HepG2 (cell line): ENCODE data around the gene KATNA1. TPM values are rescaled to one million over a fixed set of nuclear protein-coding genes. Genes with fewer than 3 reads are reported as not detected.
A peak's percentile ranks its signal among the peaks of the same experiment; 100 is the strongest.

Experiments
- ATAC-seq: fragments of 200-7000 bp; cut with Tn5 transposase; 3 replicates; pipeline ENCODE4 v1.9.1; 2020; ENCODE audit warnings: mild to moderate bottlenecking, moderate library complexity
- BruUV-seq: library from RNA; stranded (reverse); fragments of 400-500 nt; replicated peaks from 2 replicates; lab custom pipeline; 2021; lab: Mats Ljungman, UMichigan
- CTCF ChIA-PET: fragments of 300-600 bp; formaldehyde crosslinking; extraction: SDS; loops from one replicate; lab custom pipeline; 2021; ENCODE audit warnings: low total read pairs, inconsistent platforms, low intra/inter-chr PET ratio; lab: Yijun Ruan, JAX
- POLR2A ChIA-PET: fragments of 350-600 bp; sonication (Branson Sonifier 250); formaldehyde crosslinking; loops from one replicate; lab custom pipeline; 2020; ENCODE audit warnings: antibody characterized with exemption, inconsistent platforms; lab: Yijun Ruan, JAX
- DNase-seq: peaks from one replicate; pipeline ENCODE4 v3.0.0-alpha.2; 2015; ENCODE audit warnings: low spot score
- FAIRE-seq: peaks from 3 replicates; lab custom pipeline; 2011; peaks lifted over from hg19 to GRCh38; lab: Jason Lieb, UNC
- H2AFZ ChIP-seq: one replicate; pipeline ENCODE4 v1.6.1; 2011; ENCODE audit warnings: low read length, inconsistent platforms
- H3K27ac ChIP-seq: fragments of 300-600 bp; 3 replicates; pipeline ENCODE4 v1.8.0; 2011; ENCODE audit warnings: mixed run types, mild to moderate bottlenecking, mixed read lengths, low read length, inconsistent platforms; ENCODE audit not compliant: insufficient read depth; ENCODE audit errors: extremely low read length
- H3K27me3 ChIP-seq, 2 experiments: fragments of 200-600 bp in 1 of 2; 2 replicates in 1 of 2; 3 replicates in 1 of 2; pipeline versions ENCODE4 v1.6.0 to v1.8.0; 2011; ENCODE audit warnings: low read length in 2 of 2, mild to moderate bottlenecking in 2 of 2, moderate library complexity in 2 of 2, inconsistent platforms in 1 of 2; ENCODE audit not compliant: insufficient read depth in 2 of 2, control insufficient read depth in 1 of 2
- H3K36me3 ChIP-seq, 2 experiments: fragments of 200-600 bp in 1 of 2; replicated peaks in 1 of 2; 2 replicates in 1 of 2; 3 replicates in 1 of 2; pipeline versions ENCODE4 v1.5.1 to v1.8.0; 2011; ENCODE audit warnings: low read length in 2 of 2, inconsistent platforms in 1 of 2; ENCODE audit not compliant: insufficient read depth in 2 of 2, control insufficient read depth in 1 of 2
- H3K4me1 ChIP-seq: 2 replicates; pipeline ENCODE4 v1.5.1; 2012; ENCODE audit warnings: low read length, inconsistent platforms; ENCODE audit not compliant: insufficient read depth
- H3K4me2 ChIP-seq: 2 replicates; pipeline ENCODE4 v1.6.0; 2011; ENCODE audit warnings: low read depth, low read length, inconsistent platforms
- H3K4me3 ChIP-seq, 3 experiments: fragments of 200-600 bp in 1 of 3; sonication (generic), shearing (Covaris generic) in 1 of 3; replicated peaks in 1 of 3; 2 replicates each; pipeline ENCODE4 v1.5.1; 2011 to 2016; ENCODE audit warnings: low read length in 3 of 3, inconsistent platforms in 2 of 3, low read depth in 2 of 3, mild to moderate bottlenecking in 2 of 3, control low read depth in 1 of 3, mixed read lengths in 1 of 3; ENCODE audit not compliant: insufficient read depth in 1 of 3
- H3K79me2 ChIP-seq: one replicate; pipeline ENCODE4 v1.6.1; 2011; ENCODE audit warnings: low read length, inconsistent platforms; ENCODE audit not compliant: insufficient read depth
- H3K9ac ChIP-seq: 2 replicates; pipeline ENCODE4 v1.6.0; 2011; ENCODE audit warnings: mild to moderate bottlenecking, low read depth, low read length, inconsistent platforms; ENCODE audit not compliant: insufficient read depth
- H3K9me3 ChIP-seq: 2 replicates; pipeline ENCODE4 v1.5.1; 2012; ENCODE audit warnings: mild to moderate bottlenecking, low read length
- H4K20me1 ChIP-seq: 2 replicates; pipeline ENCODE4 v1.6.0; 2011; ENCODE audit warnings: inconsistent platforms, mild to moderate bottlenecking, low read length, moderate library complexity; ENCODE audit not compliant: insufficient read depth
- MEIS2 ChIP-seq: sonication (generic); formaldehyde crosslinking; IDR thresholded peaks from 2 replicates; pipeline ENCODE4 v1.9.0; 2021; ENCODE audit warnings: mild to moderate bottlenecking, missing genetic modification reagents
- TP53 ChIP-seq: sonication (generic); formaldehyde crosslinking; conservative IDR thresholded peaks from 2 replicates; pipeline ENCODE4 v1.4.0; 2020; ENCODE audit warnings: missing genetic modification reagents
- ZNF720 ChIP-seq: sonication (generic); formaldehyde crosslinking; IDR thresholded peaks from 2 replicates; pipeline ENCODE4 v1.4.0; 2020; ENCODE audit warnings: missing genetic modification reagents
- ZNF792 ChIP-seq: IDR thresholded peaks from 2 replicates; pipeline ENCODE4 v1.6.1; 2016
- WGBS: methylation state at CpG from one replicate; pipeline ENCODE4 v1.1.6; 2017; ENCODE audit warnings: low lambda C conversion rate; 5-methylcytosine and 5-hydroxymethylcytosine counted together
- in situ Hi-C: cut with HindIII; loops from 2 replicates; pipeline ENCODE4 v1.10.0; 2017; ENCODE audit warnings: low pct_unique_long_range_greater_than_20kb; ENCODE audit not compliant: extremely low pct_ligation_motif_present
- intact Hi-C: fragments of 100-400 bp; cut with micrococcal nuclease; formaldehyde crosslinking; loops from one replicate; pipeline ENCODE4 v1.10.0; 2022; ENCODE audit not compliant: unreplicated experiment
- polyA plus RNA-seq, 8 experiments: library from polyadenylated mRNA; depleted of rRNA in 3 of 8; stranded (reverse) in 7 of 8; unstranded in 1 of 8; fragments of >200 nt; fragmentation: Illumina TruSeq in 4 of 8; extraction: Trizol in 4 of 8; gene quantifications; 2 replicates each; pipeline versions ENCODE4 v1.2.1 to v1.2.3, GENCODE V29; 2011 to 2016; ENCODE audit warnings: low read depth in 4 of 8, missing spikeins in 1 of 8, mixed read lengths in 1 of 8; ENCODE audit not compliant: insufficient read depth in 1 of 8
- total RNA-seq, 5 experiments: library from RNA; depleted of rRNA; stranded (reverse); fragments of >200 nt; fragmentation: Illumina TruSeq; extraction: Trizol; gene quantifications; 2 replicates each; pipeline ENCODE4 v1.2.3, GENCODE V29; 2016; ENCODE audit warnings: low read depth in 1 of 5
- TF ChIP-seq, protein P1 (sequence below): sonication (generic); formaldehyde crosslinking; IDR thresholded peaks from 2 replicates; pipeline ENCODE4 v1.4.0; 2020; ENCODE audit warnings: missing genetic modification reagents
- TF ChIP-seq, protein P2 (sequence below): sonication (generic); formaldehyde crosslinking; IDR thresholded peaks from 2 replicates; pipeline ENCODE4 v1.4.0; 2020; ENCODE audit warnings: missing genetic modification reagents
- TF ChIP-seq, protein P3 (sequence below): sonication (generic); formaldehyde crosslinking; IDR thresholded peaks from 2 replicates; pipeline ENCODE4 v1.9.0; 2021; ENCODE audit warnings: missing genetic modification reagents, borderline replicate concordance

Gene KATNA1
- total and polyA plus RNA-seq, 2 of the 13 experiments (the other 11 are each of a cell fraction or from before 2014, with no cell fraction given): 14.8 to 25.3 TPM

DNA sequence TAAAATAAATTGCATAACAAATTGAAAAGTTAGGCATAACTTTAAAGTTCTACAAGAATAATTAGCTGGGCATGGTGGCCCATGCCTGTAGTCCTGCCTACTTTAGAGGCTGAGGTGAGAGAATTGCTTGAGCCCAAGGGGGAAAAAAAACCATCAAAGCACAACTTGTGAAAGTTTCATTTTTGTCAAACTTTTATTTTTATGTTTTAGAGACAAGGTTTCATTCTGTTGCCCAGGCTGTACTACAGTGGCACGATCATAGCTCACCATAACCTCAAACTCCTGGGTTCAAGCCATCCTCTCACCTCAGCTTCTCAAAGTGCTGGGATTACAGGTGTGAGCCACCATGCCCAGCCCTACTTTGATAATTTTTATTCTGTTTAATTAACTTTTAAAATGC is 14.2 kb downstream of the KATNA1 start (continued):
- TF ChIP-seq, protein P1, sequence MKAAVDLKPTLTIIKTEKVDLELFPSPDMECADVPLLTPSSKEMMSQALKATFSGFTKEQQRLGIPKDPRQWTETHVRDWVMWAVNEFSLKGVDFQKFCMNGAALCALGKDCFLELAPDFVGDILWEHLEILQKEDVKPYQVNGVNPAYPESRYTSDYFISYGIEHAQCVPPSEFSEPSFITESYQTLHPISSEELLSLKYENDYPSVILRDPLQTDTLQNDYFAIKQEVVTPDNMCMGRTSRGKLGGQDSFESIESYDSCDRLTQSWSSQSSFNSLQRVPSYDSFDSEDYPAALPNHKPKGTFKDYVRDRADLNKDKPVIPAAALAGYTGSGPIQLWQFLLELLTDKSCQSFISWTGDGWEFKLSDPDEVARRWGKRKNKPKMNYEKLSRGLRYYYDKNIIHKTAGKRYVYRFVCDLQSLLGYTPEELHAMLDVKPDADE (CRISPR knock-in tag): no peak
- TF ChIP-seq ZNF720: no peak
- TF ChIP-seq, protein P2, sequence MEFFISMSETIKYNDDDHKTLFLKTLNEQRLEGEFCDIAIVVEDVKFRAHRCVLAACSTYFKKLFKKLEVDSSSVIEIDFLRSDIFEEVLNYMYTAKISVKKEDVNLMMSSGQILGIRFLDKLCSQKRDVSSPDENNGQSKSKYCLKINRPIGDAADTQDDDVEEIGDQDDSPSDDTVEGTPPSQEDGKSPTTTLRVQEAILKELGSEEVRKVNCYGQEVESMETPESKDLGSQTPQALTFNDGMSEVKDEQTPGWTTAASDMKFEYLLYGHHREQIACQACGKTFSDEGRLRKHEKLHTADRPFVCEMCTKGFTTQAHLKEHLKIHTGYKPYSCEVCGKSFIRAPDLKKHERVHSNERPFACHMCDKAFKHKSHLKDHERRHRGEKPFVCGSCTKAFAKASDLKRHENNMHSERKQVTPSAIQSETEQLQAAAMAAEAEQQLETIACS (CRISPR knock-in tag): no peak
- TF ChIP-seq, all 625 proteins: peak for 0

DNA sequence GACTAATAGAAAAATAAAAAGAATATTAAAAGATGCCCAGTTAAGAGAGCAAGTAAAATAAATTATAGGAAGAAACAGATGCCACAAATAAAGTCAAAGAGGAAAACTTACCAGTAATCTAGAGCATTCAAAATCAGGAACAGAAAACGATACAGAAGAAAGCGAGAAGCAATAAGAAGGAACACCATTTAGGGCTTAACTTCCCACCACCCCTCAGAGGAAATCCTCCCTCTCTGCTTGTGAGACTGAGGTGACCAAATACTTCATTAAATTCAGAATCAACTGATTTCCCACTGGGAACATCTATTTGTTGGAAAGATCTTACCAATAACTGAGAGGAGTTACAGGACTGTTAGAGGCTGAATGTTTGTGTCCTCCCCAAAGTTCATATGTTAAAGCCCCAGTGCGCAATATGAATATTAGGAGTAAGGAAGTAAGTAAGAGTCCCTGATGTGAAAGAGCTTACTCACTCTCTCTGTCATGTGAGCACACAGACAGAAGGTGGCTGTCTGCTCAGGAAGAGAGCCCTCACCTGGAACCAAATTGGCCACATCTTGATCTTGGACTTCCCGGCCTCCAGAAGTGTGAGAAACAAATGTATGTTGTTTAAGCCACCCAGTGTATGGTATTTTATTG is 19.5 kb downstream of the KATNA1 start:
- H3K27me3 ChIP-seq: no peaks in the 10 kb centered on the region
- no peaks in the 10 kb centered on the region for H3K79me2 ChIP-seq
- H3K27ac ChIP-seq: no peak overlapping the region
- BruUV-seq: TSS peak; percentile 21
- H3K9ac ChIP-seq: no peak overlapping the region
- H3K9me3 ChIP-seq: no peaks in the 10 kb centered on the region
- POLR2A ChIA-PET: no interaction called here
- CTCF ChIA-PET: no interaction called here
- 97% methylated on average over 4 of the region's 4 CpGs for WGBS
- DNase-seq: no peak
- H4K20me1 ChIP-seq: no peaks in the 10 kb centered on the region
- intact Hi-C loops (no loop called here), in situ Hi-C loops (no loop called here)
- no peak for ATAC-seq
- FAIRE-seq: no peak
- peaks cover 3 to 16% of the 10 kb centered on the region in 2 experiments; a peak in 4 of 5 replicates for H3K36me3 ChIP-seq
- no peak overlapping the region for H3K4me2 ChIP-seq
- H3K4me1 ChIP-seq: no peaks in the 10 kb centered on the region
- H3K4me3 ChIP-seq: no peak overlapping the region
- H2AFZ ChIP-seq: no peak overlapping the region
- no peak for TF ChIP-seq TP53 (CRISPR knock-in tag)
- no peak for TF ChIP-seq MEIS2 (CRISPR knock-in tag)
- TF ChIP-seq, protein P3, sequence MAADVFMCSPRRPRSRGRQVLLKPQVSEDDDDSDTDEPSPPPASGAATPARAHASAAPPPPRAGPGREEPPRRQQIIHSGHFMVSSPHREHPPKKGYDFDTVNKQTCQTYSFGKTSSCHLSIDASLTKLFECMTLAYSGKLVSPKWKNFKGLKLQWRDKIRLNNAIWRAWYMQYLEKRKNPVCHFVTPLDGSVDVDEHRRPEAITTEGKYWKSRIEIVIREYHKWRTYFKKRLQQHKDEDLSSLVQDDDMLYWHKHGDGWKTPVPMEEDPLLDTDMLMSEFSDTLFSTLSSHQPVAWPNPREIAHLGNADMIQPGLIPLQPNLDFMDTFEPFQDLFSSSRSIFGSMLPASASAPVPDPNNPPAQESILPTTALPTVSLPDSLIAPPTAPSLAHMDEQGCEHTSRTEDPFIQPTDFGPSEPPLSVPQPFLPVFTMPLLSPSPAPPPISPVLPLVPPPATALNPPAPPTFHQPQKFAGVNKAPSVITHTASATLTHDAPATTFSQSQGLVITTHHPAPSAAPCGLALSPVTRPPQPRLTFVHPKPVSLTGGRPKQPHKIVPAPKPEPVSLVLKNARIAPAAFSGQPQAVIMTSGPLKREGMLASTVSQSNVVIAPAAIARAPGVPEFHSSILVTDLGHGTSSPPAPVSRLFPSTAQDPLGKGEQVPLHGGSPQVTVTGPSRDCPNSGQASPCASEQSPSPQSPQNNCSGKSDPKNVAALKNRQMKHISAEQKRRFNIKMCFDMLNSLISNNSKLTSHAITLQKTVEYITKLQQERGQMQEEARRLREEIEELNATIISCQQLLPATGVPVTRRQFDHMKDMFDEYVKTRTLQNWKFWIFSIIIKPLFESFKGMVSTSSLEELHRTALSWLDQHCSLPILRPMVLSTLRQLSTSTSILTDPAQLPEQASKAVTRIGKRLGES (CRISPR knock-in tag): no peak
- TF ChIP-seq ZNF792: no peak
